Fibroblast of pulmonary artery (primary cell): ENCODE results near the gene CSGALNACT2.

ENCODE experiments used
- DNase-seq: peaks from one replicate; pipeline ENCODE4 v3.0.0-alpha.2; 2010; ENCODE audit warnings: low read depth
- H3K4me3 ChIP-seq: replicated peaks from 2 replicates; pipeline ENCODE4 v1.5.1; 2011; ENCODE audit warnings: low read depth, mild to moderate bottlenecking, control low read depth, low read length, moderate library complexity
- TF ChIP-seq, protein P1 (sequence below): IDR thresholded peaks from 2 replicates; pipeline ENCODE4 v1.5.1; 2011; ENCODE audit warnings: mild to moderate bottlenecking, control low read depth, low read length, inconsistent platforms; ENCODE audit errors: missing control alignments

The CSGALNACT2 gene

GRCh38 chr10:43125274-43125845 lies 12.9 kb upstream of the CSGALNACT2 start:
- no peak for DNase-seq
- TF ChIP-seq, protein P1, sequence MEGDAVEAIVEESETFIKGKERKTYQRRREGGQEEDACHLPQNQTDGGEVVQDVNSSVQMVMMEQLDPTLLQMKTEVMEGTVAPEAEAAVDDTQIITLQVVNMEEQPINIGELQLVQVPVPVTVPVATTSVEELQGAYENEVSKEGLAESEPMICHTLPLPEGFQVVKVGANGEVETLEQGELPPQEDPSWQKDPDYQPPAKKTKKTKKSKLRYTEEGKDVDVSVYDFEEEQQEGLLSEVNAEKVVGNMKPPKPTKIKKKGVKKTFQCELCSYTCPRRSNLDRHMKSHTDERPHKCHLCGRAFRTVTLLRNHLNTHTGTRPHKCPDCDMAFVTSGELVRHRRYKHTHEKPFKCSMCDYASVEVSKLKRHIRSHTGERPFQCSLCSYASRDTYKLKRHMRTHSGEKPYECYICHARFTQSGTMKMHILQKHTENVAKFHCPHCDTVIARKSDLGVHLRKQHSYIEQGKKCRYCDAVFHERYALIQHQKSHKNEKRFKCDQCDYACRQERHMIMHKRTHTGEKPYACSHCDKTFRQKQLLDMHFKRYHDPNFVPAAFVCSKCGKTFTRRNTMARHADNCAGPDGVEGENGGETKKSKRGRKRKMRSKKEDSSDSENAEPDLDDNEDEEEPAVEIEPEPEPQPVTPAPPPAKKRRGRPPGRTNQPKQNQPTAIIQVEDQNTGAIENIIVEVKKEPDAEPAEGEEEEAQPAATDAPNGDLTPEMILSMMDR = no peak
- H3K4me3 ChIP-seq = no peak overlapping the region

- no peak overlapping the region for H3K4me3 ChIP-seq
- DNase-seq = no peak
- TF ChIP-seq, protein P1 = no peak
Measured at GRCh38 chr10:43125881-43126731, 12.1 kb upstream of the CSGALNACT2 start.

DNA sequence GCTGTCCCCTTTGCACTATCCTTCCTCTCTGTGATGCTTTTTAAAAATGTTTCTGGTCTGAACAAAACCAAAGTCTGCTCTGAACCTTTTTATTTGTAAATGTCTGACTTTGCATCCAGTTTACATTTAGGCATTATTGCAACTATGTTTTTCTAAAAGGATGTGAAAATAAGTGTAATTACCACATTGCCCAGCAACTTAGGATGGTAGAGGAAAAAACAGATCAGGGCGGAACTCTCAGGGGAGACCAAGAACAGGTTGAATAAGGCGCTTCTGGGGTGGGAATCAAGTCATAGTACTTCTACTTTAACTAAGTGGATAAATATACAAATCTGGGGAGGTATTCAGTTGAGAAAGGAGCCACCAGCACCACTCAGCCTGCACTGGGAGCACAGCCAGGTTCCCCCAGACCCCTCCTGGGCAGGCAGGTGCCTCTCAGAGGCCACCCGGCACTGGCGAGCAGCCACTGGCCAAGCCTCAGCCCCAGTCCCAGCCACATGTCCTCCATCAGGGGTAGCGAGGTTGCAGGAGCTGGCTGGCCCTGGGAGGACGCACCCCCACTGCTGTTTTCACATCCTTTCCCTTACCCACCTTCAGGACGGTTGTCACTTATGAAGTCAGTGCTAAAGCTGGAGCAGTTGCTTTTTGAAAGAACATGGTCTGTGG lies 11.4 kb upstream of the CSGALNACT2 start:
- no peak overlapping the region for H3K4me3 ChIP-seq
- no peak for DNase-seq
- TF ChIP-seq, protein P1 = no peak

GRCh38 chr10:43127442-43127841 lies 10.8 kb upstream of the CSGALNACT2 start:
- TF ChIP-seq, protein P1 = no peak
- H3K4me3 ChIP-seq = no peak overlapping the region
- DNase-seq = no peak

DNA sequence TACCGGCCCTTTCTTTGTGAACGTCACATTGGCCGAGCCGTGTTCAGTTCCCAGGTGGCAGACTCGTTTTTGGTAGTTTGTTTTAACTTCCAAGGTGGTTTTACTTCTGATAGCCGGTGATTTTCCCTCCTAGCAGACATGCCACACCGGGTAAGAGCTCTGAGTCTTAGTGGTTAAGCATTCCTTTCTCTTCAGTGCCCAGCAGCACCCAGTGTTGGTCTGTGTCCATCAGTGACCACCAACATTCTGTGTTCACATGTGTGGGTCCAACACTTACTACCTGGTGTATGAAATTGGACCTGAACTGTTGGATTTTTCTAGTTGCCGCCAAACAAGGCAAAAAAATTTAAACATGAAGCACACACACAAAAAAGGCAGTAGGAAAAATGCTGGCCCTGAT lies 9.9 kb upstream of the CSGALNACT2 start:
- TF ChIP-seq, protein P1 = no peak
- no peak for DNase-seq
- H3K4me3 ChIP-seq = no peak overlapping the region

GRCh38 chr10:43128958-43129706 lies 9.1 kb upstream of the CSGALNACT2 start:
- no peak overlapping the region for H3K4me3 ChIP-seq
- DNase-seq = peak; percentile 95
- TF ChIP-seq, protein P1 = peak; percentile 6
